Suprapubic skin (tissue), 4 donors: ENCODE results near the gene UGT1A8.
"Not testable (repeated sequence)": the region's sequence is repeated elsewhere in the genome, so short reads cannot be mapped to it uniquely, and the experiment has no call there.

Experiments used
- CTCF ChIP-seq, 2 donors: fragments of 200-600 bp in 1 of 2; fragments of 450-650 bp in 1 of 2; sonication (generic) in 1 of 2; IDR thresholded peaks; one replicate each; pipeline ENCODE4 v1.5.1; 2016 to 2019; ENCODE audit warnings: antibody characterized with exemption in 2 of 2, mild to moderate bottlenecking in 1 of 2, moderate library complexity in 1 of 2
- EP300 ChIP-seq: sonication (generic); formaldehyde crosslinking; IDR thresholded peaks from one replicate; pipeline ENCODE4 v1.6.1; 2017; ENCODE audit warnings: antibody characterized with exemption
- POLR2A ChIP-seq, 2 donors: fragments of 450-650 bp; IDR thresholded peaks; one replicate each; pipeline ENCODE4 v1.6.1; 2017; ENCODE audit warnings: antibody characterized with exemption in 2 of 2, mild to moderate bottlenecking in 2 of 2, moderate library complexity in 2 of 2
- POLR2AphosphoS5 ChIP-seq, 3 donors: sonication (generic); formaldehyde crosslinking; IDR thresholded peaks; one replicate each; pipeline ENCODE4 v1.6.1; 2017; ENCODE audit warnings: antibody characterized with exemption in 3 of 3

- TF ChIP-seq CTCF (IDR thresholded peaks at IDR 0.05); POLR2A (IDR thresholded peaks at IDR 0.05); POLR2AphosphoS5 (IDR thresholded peaks at IDR 0.05); EP300: not testable (repeated sequence)
These were observed 4.4 kb downstream of the UGT1A8 start for GRCh38 chr2:233621863-233622262.
